Fibroblast of the aortic adventitia (primary cell): ENCODE data around the gene PPP1R36. TPM values are rescaled to one million over a fixed set of nuclear protein-coding genes. Genes with fewer than 3 reads are reported as not detected.
"Not testable (repeated sequence)": the region's sequence is repeated elsewhere in the genome, so short reads cannot be mapped to it uniquely, and the experiment has no call there.

Source experiments
- DNase-seq: peaks from one replicate; pipeline ENCODE4 v3.0.0-alpha.2; 2010; ENCODE audit warnings: low read depth
- H3K4me3 ChIP-seq: 2 replicates; pipeline ENCODE4 v1.5.1; 2011; ENCODE audit warnings: low read depth, mild to moderate bottlenecking, control low read depth, low read length, moderate library complexity
- total RNA-seq: library from RNA; depleted of rRNA; stranded (reverse); fragments of >200 nt; gene quantifications from 2 replicates; pipeline ENCODE4 v1.2.3, GENCODE V29; 2012; ENCODE audit warnings: low replicate concordance
- TF ChIP-seq, protein P1 (sequence below): IDR thresholded peaks from 2 replicates; pipeline ENCODE4 v1.5.1; 2011; ENCODE audit warnings: mild to moderate bottlenecking, low read length, control low read depth, inconsistent platforms; ENCODE audit not compliant: insufficient read depth

Gene PPP1R36
- total RNA-seq, 1 donor = 0.18 TPM

DNA sequence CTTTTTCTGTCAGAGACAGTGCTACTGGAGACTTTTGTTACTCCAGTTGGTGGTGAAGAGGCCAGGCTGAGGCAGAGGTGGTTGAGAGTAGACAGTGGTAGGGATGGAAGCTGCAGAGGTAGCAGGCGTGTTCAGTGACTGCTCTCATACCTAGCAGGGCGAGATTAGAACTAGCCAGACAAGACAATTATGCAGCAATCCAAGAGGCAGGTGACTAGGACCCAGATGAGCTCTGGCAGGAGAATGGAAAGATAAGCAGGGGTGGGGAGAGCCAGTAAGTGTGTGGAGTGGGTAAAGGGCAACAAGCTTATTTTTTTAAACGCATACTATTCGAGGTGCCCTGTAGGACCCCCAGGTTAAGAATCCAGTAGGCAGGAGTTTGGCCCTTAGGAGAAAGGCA is 4.8 kb downstream of the PPP1R36 start:
- TF ChIP-seq, protein P1, sequence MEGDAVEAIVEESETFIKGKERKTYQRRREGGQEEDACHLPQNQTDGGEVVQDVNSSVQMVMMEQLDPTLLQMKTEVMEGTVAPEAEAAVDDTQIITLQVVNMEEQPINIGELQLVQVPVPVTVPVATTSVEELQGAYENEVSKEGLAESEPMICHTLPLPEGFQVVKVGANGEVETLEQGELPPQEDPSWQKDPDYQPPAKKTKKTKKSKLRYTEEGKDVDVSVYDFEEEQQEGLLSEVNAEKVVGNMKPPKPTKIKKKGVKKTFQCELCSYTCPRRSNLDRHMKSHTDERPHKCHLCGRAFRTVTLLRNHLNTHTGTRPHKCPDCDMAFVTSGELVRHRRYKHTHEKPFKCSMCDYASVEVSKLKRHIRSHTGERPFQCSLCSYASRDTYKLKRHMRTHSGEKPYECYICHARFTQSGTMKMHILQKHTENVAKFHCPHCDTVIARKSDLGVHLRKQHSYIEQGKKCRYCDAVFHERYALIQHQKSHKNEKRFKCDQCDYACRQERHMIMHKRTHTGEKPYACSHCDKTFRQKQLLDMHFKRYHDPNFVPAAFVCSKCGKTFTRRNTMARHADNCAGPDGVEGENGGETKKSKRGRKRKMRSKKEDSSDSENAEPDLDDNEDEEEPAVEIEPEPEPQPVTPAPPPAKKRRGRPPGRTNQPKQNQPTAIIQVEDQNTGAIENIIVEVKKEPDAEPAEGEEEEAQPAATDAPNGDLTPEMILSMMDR = no peak
- no peak for DNase-seq
- no peak overlapping the region for H3K4me3 ChIP-seq

DNA sequence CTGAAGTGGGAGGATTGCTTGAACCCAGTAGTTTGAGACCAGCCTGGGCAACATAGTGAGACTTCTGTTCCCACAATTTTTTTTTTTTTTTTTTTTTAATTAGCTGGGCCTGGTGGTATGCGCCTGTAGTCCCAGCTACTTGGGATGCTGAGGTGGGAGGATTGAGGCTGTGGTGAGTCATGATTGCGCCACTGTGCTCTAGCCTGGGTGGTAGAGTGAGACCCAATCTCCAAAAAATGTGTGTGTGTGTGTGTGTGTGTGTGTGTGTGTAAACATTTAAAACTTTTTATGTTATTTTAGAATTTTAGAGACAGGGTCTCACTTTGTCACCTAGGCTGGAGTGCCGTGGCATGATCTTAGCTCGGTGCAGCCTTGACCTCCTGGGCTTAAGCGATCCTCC is 6.8 kb downstream of the PPP1R36 start:
- peak; percentile 49 for DNase-seq
- no peak overlapping the region for H3K4me3 ChIP-seq
- TF ChIP-seq, protein P1 = no peak

DNA sequence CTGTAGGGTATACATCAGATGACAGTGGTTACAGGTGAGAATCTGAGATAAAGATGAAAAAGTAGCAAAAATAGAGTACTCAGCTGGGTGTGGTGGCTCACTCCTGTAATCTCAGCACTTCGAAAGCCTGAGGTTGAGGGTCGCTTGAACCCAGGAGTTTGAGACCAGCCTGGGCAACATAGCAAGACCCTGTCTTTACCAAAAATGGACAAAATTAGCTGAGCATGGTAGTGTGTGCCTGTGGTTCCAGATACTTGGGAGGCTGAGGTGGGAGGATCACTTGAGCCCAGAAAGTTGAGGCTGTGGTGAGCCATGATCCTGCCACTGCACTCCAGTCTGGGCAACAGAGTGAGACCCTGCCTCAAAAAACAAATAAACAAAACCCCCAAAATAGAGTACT is 8.5 kb downstream of the PPP1R36 start:
- not testable (repeated sequence) for DNase-seq, H3K4me3 ChIP-seq

DNA sequence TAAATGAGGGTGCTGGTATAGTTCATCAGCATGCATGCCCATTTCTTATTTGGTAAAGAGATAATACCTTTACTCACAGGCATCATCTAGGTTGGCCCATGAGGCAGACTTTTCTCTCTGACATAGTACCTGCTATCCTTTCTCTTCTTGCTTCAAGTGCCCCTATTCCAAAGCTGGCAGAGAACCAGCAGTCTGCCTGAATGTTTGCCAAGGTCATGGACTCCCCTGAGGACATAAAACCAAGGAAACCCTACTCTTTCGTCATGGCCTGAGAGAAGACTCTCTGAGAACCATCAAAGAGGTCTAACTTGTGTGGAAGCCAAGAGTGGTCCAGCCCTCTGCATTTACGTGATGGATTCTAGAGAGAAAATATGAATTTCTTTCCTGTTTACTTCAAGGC is 11.9 kb downstream of the PPP1R36 start:
- no peak for DNase-seq
- TF ChIP-seq, protein P1 = no peak

DNA sequence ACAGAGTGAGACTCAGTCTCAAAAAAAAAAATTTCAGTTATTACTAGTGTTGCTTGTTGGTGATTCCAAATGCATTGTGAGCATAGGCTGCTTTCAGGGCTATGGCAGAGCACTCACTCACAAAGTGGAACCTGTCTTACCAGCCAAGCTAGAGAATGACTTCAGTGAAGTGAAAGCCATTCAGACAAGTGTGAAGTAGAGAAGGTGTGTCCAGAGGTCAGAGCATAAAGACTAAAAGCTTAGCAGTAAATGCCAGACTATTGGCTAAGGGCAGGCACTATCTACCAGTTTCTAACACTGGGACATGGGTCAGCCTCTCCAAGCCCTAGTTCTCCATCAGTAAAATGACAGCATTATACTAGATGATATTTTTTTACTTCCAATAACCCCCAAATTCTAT is 12.7 kb downstream of the PPP1R36 start:
- H3K4me3 ChIP-seq = no peak overlapping the region
- TF ChIP-seq, protein P1 = no peak
- DNase-seq = no peak

More for the DNA sequence above, 11.9 kb downstream of the PPP1R36 start:
- no peak overlapping the region for H3K4me3 ChIP-seq

DNA sequence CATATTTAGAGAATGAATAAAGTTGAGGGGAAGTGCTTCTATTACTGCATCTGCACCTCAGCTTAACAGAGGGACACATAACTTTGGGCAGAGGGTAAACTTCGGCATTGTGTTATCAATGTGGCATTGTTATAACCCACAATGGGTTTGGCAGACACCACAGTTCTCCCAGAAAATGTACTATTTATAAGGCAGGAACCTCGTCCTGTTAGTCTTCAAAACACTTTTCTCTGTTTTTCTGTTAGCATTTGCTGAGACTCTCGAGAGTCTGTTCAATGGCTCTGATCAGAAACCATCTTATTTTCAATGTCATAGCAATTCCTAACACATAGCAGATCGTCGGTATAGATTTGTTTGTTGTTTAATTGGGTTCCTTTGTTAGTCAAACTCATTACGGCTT is 13.9 kb downstream of the PPP1R36 start:
- no peak overlapping the region for H3K4me3 ChIP-seq
- TF ChIP-seq, protein P1 = no peak
- no peak for DNase-seq

DNA sequence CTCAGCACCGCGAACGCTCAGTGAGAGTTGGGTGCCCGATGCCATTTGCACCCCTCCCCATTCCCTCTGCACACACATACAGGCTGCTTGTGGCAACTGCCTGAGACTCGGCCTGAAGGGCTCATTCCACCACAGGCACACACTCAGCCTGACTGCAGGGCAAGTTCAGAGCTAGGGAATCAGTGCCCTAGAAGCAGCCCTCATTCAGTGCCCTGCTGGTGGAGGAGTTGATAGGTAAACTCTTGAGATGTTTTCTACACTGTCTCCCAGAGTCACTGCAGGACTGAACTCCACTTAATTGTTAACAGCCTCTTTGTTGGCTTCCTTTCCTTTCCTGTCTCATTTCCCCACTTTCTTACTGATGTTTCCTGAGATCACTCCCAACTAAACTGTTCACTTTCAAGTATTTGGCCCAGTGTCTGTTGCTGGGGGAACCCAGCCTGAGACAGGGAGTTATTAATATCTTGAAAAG is 16.9 kb downstream of the PPP1R36 start:
- TF ChIP-seq, protein P1 = no peak
- DNase-seq = peak; percentile 39
- no peak overlapping the region for H3K4me3 ChIP-seq
